CD4-positive, alpha-beta T cell treated with Interleukin-6 for 4 hours (primary cell): Measurements from ENCODE around the gene SCG3.

Experiments used
- DNase-seq: peaks from one replicate; pipeline ENCODE4 v3.0.0-alpha.2; 2020; ENCODE audit warnings: mixed read lengths

The SCG3 gene

DNA sequence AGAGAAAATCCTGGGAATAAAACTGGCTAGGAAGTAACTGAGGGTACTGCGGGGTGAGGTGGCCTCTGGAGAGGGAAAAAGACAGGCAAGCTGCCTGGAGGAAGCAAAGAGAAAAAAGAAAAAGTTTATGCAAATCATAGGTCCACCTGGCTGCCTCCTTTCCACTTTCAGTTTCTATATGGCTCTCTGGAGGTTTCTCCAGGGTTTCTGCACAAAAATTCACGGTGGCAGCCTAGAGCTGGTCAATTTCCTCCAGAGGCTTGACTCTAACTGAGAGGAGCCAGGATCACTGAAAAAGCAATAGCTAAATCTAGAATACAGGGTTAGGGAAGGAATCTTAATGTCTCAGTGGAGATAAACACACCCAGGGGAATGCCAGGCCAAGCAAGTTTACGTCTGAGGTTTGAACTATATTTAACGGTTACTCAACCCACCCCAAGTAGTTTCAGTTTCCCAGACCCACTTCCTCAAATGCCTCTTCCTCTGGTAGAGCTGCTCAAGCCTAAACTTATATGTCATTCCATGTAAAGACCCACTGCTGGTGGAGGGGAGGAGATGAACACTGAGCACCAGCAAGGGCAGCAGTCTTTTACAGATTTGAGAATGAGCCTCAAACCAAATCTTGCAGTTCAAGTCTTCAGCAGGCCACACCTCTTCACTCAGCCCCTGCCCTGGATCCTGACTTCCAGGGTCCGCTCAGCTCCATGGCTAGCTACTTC, 50.4 kb downstream of the SCG3 start:
- DNase-seq = peak; percentile 44

DNA sequence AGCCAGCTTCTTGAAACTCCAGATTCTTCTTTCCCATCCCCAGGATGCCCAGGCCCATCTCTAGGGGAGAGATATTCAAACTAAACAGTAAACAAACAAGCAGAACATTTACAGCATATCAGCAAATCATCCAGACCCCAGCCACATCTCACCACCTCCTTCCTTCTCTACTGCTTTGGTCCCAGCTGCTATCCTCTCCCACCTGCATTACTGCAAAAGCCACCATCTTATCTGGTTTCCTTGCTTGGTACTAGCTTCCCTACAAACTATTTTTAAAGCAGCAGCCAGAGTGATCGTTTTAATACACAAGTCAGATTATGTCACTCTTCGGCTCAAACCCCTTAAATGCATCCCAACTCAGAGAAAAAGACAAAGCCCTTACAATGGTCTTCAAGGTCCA, 51.3 kb downstream of the SCG3 start:
- no peak for DNase-seq

DNA sequence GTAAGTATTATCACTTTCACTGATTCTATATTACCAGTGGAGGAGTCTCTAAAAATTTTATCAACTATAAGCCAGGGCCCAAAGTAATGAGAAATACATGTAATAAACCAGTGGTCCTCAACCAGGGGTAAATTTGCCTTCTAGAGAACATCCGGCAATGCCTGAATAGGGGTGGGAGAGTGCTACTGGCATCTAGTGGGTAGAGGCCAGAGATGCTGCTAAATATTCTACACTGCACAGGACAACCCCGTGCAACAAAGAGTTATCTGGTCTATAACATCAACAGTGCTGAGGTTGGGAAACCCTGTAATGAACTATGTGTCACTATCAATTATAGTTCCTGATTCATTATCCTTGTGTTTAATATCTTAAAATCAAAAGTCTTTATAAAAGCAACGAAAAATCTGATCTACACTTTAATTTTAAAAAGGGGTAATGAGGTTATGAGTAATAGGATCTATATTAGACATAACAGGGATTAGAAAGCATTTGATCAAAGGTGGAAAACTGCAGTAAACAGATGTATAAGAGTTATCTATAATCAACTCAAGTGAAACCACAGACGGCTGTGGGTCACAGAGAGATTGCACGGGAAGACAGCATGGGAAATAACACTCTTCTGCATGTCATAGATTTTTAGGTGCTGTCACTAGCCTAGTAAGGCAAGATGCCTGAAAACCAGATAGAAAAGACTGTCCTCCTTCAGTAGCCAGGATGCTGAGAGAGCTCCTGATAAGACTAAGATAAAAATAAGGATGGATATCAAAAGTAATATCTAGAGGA, 54.1 kb downstream of the SCG3 start:
- peak; percentile 64 for DNase-seq

DNA sequence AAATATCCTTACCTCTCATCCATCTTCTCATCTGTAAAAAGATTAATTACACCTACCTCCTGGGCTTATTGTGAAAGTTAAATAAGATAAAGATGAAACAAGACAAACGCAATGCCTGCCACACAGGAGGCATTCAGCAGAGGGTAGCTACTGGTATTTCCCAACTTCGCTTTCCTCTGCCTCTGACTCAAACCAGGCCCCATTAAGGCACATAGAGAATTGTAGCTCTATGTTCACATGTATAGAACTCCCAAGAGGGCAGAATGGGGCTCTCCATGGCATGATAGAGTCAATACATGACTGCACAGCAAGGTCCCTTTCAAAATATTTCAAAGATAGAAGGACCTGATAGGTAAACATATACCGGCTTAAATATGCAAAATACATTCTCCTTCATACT, 54.8 kb downstream of the SCG3 start:
- DNase-seq = no peak

DNA sequence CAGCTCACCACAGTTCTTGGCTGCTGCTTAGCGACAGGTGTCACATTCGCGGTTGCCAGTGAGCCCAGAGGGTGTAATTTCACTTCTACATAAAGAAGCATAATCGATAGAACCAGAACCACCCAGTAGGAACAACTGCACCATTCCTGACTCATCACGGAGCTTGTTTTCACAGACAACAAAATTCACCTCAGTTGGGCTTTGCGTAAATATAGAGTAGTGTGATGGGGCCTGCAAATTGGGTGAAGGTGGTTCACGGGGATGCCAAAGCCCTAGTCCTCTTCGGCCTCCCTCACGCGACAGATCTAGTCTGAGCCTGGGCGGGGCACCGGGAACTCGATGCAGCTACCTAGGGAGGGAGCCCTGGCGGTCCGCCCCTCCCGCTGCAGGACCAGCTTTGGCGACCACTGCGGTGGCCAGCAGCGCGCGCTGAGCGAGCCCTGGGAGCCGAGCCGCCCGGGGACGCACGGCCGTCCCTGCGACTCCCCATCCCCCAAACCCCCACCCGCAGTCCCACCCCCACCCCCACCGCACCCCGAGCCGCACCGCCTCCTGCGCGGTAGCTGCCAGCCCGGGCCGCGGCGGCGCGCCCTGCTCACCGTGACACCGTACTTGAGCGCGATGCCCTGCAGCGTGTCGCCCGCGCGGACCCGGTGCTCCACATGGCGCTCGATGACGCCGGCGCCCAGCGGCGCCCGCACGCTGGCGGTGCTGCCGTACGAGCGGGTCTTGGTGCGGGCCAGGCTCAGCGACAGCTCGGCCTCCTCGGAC, 55.6 kb downstream of the SCG3 start:
- peak; percentile 72 for DNase-seq

DNA sequence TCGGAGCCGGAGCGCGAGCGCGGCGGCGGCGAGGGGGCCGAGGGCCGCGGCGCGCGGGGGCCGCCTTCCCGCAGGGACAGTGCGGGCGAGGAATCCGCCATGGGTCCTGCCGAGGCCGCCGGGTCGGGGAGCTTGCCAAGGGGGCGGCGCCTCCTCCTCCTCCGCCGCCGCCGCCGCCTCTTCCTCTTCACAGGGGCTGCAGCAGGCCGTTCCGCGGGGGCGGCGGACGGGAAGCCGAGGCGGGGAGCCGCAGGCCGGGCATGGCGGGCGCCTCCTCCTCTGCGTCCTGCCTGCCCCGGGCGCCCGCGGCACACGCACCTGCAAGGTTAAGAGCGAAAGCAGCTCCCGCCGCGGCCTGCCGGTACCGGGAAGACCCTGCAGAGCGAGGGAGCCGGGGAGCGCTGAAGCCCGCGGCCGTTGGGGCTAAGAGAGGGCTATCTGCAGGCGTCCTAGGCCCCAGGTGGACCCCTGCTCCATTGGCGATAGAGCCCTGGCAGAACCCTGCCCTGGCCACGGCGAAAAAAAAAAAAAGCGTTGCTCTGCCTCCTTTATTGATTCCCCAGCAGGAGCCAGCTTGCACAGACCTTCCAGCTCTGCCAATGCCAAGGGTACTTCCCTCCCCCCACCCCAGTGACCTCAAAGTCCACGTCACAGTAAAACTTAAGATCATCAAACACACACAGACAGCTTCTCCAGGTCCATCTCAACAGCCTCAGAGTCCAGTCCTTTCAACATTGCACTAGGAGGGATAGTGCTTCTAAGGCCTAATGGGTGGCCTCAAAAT, 56.4 kb downstream of the SCG3 start, which contains the start of gene LYSMD2:
TSS of gene LYSMD2 (minus strand) at position 134 of the 784 bp plus-strand sequence. CDS start at position 101, 33 bp downstream.
- DNase-seq = peak; percentile 84

DNA sequence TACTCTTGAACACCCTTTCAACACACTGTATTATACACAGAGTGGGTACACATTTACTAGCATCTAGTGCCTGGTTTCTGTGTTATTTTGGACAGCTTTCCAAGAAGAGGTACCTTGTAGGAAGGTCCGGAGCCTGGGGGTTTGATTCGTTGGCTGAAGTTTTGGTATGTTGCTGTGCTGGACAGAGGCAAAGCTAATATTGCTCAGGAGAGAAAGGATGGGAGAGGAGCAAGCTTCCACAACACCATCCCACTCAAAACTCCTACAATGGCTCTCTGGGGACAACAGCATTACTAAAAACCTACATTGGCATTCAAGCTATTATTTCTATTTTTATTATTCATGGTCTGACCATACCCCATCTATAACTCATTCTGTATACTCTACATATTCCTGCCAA, 57.2 kb downstream of the SCG3 start:
- no peak for DNase-seq

DNA sequence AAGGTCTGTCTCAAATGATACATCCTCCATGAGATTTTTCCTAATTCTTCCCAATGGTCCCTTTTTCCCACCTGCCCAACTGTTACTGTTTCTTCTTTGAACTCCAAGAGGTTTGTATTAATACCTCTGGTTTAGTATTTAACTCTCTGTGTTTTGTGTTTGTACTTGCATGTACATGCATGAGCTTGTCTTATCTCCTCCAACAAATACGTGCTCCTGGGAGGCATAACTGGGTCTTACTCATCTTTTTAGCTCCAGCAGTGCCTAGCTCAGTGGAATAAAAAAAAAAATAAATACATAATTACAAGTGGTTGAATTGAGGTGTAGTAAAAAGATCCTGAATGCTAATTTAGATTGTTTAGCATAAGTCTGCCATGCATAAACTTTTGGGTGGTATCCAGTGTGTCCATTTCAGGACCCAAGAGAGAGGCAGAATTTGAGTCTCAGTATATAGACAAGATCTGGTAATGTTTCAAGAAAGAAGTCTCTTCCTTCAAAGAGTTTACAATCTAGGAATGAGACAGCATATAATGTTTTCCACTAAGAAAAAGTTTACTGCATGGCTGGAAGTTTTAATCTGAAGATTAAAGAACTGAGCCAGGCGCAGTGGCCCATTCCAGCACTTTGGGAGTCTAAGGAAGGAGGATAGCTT, 57.9 kb downstream of the SCG3 start:
- no peak for DNase-seq

DNA sequence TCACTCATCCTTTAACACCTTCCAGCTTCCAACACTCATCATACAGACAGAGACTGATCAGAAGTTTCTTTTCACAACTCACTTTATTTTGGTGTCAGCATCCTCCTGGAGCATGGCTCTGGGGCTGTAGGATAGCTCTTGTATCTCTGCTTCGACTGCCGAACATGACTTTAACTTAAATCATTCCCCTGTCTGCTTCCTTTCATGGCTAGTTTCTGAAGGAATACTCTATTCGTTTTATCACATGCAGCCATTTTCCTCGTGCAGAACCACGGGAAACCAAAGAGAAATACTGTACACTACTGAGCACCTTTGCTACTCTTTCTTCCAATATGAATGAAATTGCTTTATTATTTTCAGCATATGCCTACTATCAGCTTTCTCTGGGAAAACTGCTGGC, 68.0 kb downstream of the SCG3 start:
- no peak for DNase-seq

DNA sequence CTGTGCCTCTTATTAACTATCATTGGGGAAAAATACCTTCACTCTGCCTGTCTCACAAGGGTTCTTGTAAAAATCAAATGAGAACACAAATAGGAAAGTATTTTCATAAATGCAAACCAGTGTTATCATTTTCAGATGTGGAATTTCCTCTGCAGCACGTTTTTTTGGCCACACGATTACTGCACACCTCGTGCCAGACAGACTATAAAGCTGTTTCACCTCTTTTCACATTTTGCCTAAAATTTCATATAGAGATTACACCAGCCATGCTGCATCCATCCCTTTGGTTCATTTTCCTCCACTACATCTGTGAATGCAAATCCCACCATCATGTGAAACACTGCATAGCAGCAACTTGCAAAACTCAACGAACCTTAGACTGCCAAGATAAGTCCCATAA, 68.9 kb downstream of the SCG3 start:
- DNase-seq = no peak

DNA sequence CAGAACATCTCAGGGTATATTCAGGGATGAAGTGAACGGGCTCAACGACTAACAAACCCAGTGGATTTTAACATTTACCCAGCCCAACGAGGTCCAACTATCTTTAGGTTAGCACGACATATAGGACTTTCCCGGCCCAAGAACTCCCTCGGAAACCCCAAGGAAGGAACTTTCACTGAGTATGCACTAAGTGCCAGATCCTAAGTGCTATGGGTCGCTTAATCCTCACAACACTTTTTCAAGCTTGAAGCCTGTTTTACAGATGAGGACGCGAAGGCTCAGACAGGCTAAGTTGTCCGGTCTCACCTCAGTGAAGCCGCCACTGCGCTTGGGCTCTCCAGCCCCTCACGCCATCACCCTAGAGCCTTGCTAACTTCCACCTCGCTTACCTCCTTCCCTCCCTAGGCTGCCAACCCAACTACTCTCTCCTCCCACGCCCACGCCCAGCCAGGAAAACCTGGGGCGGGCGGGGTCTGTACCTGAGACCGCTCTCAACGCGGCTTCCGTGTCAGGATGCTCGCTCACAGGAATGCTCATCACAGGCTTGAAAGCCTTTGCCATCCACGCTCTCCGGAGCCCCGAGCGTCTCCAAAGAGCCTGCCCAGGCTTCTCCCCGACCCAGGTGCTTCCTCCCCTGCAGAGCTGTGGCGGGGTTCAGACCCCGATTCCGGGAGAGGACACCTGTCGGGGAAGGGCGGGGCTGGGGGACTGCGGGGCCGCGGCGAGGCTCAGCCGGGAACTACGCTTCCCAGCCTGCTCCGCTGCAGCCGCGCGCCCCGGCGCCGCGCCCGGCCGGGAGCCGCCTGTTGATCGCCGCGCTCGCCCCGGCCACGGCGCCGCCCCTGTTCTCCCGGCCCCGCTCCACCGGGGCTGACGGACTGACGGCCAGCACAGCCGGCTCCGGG, 69.7 kb downstream of the SCG3 start, which contains the start of gene TMOD2:
TSS of gene TMOD2 (plus strand) at position 806 of the 905 bp plus-strand sequence. CDS start 14,845 bp downstream, outside the sequence.
- peak; percentile 74 for DNase-seq

DNA sequence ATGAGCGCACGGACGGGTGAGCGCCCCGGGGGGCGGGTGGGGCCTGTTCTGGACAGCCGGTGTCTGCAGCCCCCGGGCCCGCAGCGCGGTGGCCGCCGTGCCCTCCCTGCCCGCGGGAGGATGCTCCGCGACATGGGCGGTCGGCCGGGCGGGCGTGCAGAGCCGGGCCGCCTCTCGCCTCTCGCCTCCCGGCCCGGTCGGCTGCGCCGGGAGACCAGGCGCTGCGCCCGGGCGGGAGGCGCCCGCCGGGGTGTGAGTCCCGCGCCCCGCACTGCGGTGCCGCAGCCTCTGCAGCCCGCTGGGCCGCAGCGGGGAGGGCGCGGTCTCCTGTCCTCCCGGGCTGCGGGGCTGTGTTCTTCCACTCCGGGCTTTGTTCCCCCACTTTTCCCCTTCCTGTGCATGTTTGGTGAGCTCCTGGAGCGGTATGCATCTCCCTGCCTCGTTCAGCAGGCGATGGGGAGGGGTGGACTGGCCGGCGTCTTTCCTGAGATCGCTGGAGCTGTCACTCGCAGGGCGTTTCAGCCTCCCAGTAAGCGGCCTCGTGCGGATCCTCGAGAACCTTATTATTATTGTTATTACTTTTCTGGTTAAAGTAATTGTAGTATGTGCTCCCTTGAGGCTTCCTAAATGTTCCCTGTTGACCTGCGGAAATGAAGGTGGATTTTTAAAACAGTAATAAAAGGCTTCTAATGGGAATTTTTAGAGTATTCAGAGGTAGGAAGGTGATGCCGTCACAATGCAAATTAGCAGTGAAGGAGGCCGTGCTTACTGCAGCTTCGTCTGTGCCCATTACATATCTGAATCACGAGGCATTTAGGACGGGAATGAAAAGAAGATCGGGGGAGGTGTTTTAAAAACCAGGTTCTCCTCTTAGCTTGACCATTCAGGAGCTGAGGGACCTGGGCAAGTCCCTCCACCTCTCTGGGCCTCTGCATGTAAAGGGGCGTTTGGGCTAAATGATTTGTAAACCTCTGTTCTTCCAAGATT, 70.7 kb downstream of the SCG3 start:
- DNase-seq = peak; percentile 25

DNA sequence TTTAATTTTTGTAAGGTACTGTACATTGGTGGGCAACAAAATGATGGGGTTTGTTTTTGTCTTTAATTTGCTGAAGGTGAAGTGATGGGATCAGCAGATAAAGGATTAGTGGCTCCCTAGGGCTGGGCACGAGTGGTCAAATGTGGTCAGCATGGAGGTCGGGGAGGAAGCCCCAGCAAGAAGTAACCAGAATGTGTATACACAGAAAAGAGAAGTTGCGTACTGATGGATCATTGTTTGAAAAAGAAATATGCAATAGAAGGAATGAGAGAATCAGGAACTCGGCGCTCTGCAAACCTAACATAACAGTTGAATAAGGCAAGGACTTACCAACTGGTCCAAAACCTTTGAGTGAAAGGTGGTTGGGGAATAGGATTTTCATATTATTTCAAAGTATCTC, 71.6 kb downstream of the SCG3 start:
- no peak for DNase-seq

DNA sequence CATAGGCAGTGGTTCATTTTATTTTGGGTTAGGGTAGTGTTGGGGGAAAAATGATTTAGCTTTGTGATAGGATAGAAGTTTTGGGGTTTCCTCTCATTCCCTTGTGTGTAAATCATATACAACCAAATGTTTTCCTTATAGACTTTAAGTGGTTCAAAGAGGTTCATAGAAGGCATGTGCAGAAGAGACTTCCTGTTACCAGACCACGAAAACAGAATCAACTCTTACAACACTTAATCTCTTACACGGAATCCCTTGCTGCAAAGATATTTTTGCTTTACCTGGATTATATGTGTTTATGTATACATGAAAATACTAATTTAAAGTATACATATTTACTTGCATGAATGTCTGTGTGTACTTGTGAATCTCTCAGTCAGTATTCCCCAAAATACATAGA, 73.0 kb downstream of the SCG3 start:
- DNase-seq = no peak

DNA sequence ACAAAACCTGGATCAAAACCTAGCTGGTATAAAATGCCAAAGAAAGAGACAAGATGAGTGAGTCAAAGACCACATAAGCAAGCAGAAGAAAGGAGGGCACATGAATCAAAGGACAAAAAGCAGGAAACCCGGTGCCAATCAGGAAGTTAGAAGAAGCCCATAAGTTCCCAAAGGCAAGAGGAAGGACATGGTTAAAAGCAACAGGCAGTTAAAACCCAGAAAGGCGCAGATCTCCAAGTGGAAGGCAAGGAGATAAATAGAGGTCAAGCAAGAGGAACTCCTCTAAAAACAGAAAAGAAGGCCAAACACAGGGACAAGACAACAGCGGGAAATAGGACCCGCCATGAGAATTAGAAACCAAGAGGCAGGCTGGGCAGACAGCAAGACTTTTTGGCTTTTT, 74.5 kb downstream of the SCG3 start:
- no peak for DNase-seq

DNA sequence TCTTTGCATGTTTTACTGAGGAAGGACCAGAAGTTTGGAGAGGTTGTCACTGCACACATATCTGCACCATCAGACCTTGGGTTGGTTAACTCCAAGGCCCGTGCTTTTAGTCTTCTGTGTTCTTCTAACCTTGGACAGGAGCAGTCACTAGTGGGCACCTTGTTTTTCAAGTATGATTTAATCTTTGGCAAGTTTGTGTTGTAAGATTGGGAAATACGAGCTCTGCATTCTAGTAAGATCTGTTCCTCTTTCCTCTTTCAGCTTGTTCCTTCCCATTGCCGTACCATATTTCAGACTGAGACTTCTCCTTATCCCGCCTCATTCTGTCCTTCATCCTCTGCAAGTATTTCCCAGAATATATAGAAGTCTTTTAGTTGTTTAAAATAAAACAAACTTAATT, 75.2 kb downstream of the SCG3 start:
- DNase-seq = no peak

DNA sequence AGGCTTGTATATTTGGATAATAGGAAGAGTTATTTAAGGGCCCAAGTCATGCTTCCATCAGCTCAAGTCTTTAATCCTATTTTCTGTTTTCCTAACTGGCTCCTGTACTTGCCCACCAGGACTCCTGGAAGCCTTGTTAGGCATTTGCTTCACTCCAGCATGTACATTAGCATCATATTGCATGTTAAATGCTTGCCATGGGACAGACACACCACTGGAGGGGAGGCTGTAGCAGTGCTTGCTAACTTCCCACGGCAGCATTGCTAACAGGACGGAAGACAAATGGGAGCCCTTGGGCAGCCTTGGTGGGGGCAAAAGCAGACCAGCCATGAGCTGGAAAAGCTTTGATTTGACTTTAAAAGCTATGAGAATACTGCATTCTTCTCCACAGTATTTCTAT, 76.1 kb downstream of the SCG3 start:
- no peak for DNase-seq

DNA sequence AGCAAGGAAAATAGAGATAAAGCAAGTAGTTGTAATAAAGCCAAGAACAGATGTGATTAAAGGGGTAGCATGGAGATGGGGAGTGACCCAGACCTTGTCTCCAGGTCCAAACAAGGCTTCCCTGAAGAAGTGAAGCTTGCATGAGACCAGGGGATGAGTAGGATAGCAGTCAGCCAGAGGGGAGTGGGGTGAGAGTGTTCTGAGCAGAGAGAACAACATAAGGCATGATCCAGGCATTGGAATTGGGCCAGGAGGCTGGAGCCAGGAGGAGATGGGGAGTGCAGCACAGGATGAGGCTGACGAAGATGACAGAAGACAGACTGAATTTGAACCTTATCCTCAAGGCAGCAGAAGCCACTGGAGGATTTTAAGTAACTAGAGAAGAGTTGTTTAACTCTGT, 77.3 kb downstream of the SCG3 start:
- DNase-seq = no peak

DNA sequence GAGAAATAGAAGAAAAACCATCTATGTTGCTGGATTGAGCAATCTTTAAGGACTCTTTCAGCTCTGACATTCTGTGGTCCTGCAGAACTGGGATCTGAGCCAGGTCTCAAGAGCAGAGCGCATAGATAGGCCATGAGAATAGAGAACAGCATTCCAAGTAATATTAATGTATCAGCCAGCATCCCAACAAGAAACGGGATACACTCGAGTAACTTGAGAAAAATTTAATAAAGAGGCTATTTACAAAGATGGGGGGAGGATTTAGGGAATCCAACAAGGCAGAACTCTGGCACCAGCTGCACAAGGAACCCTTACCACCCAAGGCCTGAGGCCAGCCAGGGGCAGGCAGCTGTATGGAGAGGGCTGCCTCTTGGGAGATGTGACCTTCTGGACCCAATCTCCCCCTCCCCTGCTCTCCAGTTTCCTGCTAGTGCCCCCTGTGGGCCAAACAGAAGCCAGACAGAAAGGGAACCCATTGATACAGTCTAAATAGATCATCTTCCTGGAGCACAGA, 78.3 kb downstream of the SCG3 start:
- peak; percentile 39 for DNase-seq
